ENCODE measurements around the gene ZNF217. TPM values are rescaled to one million over a fixed set of nuclear protein-coding genes. Genes with fewer than 3 reads are reported as not detected.
"Not testable (repeated sequence)": the region's sequence is repeated elsewhere in the genome, so short reads cannot be mapped to it uniquely, and the experiment has no call there.

Gene ZNF217
- total RNA-seq, 2 donors from 2014 or later = 12.6 to 15.8 TPM

DNA sequence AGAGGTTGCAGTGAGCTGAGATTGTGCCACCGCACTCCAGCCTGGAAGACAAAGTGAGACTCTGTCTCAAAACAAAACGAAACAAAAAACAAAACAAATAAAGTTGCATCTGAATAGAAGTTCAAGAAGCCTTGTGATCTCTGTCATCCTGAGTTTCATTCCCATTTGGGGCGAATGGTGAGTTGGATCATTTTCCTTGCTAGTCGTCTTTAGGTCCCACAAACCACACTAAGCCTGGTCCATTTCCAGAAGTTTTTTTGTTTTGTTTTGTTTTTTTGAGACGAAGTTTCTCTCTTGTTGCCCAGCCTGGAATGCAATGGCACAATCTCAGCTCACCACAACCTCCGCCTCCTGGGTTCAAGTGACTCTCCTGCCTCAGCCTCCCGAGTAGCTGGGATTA, 33.8 kb downstream of the ZNF217 start:
- ATAC-seq (no peak), DNase-seq (no peak)
- intact Hi-C loops (cut with DNase I) = no loop called here

DNA sequence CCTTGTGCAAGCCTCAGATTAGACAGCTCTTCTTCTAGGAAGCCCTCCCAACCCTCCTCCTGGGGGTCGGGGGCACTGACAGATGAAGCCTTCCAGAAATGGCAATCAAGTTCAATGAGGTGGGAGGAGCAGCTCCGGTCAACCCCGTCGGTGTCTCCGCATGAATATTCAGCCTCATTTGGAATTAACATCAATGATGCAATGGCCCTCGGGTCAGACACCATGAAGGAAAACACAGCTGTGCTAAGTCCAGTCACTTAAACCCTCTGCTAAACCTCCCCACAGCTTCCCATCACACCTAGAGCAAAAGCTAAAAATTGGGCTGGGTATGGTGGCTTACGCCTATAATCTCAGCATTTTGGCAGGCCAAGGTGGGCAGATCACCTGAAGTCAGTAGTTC, 36.5 kb downstream of the ZNF217 start:
- intact Hi-C loops (cut with DNase I) = no loop called here
- no peak for DNase-seq

DNA sequence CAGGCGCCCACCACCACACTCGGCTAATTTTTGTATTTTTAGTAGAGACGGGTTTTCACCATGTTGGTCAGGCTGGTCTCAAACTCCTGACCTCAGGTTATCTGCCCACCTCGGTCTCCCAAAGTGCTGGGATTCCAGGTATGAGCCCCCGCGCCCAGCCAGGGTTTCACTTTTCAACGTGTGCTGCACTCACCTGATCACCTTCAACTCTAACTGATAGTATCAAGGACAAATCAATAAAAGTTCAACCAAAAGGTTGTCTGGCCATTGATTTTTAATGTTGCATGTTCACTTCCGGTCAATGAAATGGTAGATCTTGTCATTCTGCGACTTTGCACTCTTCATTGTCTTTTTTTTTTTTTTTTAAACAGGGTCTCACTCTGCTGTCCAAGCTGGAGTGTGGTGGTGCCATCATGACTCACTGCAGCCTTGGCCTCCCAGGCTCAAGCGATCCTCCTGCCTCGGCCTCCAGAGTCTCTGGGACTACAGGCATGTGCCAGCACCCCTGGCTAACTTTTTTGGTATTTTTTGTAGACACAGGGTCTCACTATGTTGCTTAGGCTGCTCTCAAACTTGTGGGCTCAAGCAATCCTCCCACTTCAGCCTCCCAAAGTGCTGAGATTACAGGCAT, 37.3 kb downstream of the ZNF217 start:
- DNase-seq (no peak), ATAC-seq (no peak)
- intact Hi-C loops (cut with DNase I) = no loop called here

More for the DNA sequence above, 36.5 kb downstream of the ZNF217 start:
- no peak for ATAC-seq

DNA sequence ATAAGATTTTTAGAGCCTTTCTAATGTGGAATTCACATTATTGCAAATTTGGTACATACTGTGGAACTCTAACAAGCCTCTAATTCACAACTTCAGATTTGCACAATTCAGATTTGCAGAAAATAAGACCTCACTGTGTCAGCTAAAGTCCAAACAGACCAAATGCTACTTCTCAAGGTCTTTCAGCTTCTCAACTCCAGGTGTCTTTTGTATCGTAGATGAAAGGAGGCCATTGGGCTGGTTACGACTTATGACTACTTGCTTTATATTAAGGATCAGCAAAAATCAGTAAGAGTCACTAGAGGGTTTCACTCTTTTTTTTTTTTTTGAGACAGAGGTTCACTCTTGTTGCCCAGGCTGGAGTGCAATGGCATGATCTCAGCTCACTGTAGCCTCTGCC, 37.8 kb downstream of the ZNF217 start:
- ATAC-seq (no peak), DNase-seq (no peak)
- intact Hi-C loops (cut with DNase I) = no loop called here

DNA sequence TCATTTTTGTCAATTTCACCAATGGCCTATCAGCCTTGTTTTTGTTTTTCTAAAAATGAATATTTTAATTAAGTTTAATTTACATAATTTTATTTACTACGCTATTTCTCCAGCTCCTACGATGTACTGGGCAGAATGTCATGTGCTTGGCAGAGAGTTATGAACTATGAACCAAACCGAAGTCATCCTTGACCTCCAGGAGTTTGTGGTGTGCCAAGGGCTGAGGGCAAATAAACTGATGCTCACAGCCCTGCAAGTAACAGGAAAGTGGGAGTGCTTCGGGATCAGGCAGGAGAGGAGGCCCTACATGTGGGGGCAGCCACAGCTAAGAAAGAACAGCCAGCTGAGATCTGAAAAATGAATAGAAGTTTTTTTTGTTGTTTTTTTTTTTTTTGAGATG, 38.6 kb downstream of the ZNF217 start:
- DNase-seq (no peak), ATAC-seq (no peak)
- intact Hi-C loops (cut with DNase I) = no loop called here

DNA sequence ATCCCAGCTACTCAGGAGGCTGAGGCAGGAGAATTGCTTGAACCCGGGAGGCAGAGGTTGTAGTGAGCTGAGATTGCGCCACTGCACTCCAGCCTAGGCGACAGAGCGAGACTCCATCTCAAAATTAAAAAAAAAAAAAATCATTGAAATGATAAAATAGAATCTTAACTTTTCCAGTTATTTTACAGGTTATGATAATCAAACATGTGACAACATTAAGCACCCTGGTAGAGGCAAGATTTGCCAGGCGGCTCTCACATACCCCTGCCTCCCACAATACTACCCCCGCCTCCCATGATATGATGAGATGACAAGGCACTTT, 41.1 kb downstream of the ZNF217 start:
- intact Hi-C loops (cut with DNase I); ATAC-seq; DNase-seq: not testable (repeated sequence)

DNA sequence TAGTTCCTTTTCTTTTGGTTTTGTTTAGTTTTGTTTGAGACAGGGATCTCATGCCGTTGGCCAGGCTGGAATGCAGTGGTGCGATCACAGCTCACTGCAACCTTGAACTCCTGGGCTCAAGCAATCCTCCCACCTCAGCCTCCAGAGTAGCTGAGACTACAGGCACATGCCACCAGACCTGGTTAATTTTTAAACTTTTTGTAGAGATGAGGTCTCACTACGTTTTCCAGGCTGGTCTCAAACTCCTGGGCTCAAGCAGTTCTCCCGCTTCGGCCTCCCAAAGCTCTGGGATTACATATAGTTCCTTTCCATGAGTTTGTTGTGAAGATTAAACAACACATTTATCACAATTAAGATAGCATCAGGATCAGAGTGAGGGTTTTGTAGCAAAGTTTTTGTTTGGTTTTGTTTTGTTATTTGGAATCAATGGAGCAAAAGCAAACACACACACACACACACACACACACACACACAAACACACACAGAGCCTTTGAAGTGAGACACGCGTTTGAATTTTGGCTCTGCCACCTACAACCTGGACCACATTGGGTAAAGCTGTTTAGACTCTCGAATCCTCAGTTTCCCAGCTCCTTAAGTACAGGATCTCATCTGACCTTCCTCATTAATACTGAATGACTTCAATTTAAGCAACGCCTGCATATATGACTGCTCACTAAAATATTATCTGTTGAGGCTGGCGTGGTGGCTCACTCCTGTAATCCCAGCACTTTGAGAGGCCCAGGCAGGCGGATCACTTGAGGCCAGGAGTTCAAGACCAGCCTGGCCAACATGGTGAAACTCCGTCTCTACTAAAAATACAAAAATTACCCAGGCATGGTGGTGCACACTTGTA, 41.7 kb downstream of the ZNF217 start:
- ATAC-seq; DNase-seq; intact Hi-C loops (cut with DNase I): not testable (repeated sequence)

DNA sequence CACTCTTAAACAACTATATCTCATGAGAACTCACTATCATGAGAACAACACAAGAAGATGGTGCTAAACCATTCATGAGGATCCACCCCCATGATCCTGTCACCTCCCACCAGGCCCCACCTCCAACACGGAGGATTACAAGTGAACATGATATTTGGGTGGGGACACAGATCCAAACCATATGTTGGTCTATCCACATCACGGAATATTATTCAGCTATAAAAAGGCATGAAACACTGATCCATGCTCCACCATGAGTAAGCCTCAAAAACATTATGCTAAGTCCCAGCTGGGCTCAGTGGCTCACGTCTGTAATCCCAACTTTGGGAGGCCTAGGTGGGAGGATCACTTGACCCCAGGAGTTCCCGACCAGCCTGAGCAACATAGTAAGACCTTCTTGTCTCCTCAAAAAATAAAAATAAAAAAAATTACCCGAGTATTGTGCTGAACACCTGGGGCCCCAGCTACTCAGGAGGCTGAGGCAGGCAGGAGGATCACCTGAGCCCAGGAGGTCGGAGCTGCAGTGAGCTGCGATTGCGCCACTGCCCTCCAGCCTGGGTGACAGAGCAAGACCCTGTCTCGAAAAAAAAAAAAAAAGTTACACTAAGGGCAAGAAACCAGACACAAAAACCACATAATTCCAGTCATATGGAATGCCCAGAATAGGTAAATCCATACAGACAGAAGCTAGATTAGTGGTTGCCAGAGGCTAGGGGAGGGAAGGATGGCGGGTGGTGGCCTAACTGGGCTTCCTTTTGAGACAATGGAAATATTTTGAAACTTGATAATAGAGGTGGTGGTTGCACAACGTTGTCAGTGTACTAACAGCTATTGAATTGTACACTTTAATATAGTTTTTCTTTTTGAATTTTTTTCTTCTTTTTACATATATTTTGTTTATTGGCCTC, 43.1 kb downstream of the ZNF217 start:
- intact Hi-C loops (cut with DNase I) = no loop called here
- DNase-seq = no peak
- ATAC-seq = no peak

DNA sequence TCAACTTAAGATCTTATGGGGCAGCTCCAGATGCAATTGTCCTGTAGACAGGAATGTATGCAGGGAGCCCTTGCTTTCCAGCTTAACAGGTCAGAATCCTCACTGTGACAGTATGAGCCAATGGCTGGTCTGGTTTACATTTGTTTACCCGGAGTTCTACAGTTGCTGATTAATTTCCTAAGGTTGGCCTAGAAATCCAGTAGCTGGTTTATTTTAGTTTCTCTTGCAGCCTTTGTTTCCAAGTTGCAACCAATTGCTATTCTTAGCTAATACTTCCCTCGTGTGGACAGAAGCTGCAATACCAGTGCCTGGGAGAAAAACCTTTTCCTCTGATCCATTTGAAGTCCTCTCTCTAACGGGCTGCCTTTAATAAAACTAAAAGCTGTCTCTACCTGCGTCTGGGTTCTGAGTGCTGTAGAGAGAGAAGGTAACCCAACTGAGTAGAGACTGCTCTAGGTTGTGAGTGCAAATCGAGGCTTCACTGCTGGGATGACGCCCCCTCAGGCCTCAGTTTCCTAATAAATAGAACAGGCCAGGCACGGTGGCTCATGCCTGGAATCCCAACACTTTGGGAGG, 45.9 kb downstream of the ZNF217 start:
- no peak for DNase-seq
- intact Hi-C loops (cut with DNase I) = loop anchor here in 1 of 2 donors (5.0 to 10.0 kb wide), 4 partner anchors 393 to 1420 kb away; no protein-coding TSS in a partner anchor
- peak; percentile 71 to 75 for ATAC-seq

DNA sequence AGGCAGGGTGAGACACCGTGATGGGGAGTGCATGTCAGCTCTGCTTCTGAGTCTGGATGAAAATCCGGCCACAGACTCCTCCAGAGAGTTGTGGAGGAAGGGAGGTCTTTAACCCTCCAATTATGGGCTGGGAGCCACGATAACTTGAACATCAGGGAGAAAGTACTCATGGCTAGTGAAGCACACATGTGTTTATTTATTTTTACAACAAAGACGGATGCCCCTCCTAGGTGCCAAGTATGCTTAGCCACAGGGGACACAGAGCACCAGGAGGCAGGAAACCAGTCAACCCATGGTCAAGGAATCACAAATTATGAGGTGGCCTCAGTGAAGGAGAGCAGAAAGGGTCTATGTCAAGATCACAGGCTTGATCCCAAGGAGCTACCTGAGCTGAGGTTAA, 54.1 kb downstream of the ZNF217 start:
- intact Hi-C loops (cut with DNase I) = no loop called here
- no peak for ATAC-seq

DNA sequence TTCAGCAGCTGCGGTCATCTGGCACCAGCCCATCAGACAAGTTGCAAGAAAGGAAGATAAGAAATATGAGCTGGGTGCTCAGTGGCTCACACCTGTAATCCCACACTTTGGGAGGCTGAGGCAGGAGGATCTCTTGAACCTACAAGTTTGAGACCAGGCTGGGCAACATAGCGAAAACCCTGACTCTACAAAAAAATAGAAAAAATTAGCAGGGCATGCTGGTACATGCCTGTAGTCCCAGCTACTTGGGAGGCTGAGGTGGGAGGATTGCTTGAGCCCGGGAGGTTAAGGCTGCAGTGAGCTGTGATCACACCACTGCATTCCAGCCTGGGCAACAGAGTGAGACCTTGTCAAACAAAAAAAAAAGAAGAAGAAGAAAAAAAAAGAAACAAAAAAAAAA, 57.3 kb downstream of the ZNF217 start:
- ATAC-seq; intact Hi-C loops (cut with DNase I); DNase-seq: not testable (repeated sequence)

More for the DNA sequence above, 54.1 kb downstream of the ZNF217 start:
- DNase-seq = no peak

DNA sequence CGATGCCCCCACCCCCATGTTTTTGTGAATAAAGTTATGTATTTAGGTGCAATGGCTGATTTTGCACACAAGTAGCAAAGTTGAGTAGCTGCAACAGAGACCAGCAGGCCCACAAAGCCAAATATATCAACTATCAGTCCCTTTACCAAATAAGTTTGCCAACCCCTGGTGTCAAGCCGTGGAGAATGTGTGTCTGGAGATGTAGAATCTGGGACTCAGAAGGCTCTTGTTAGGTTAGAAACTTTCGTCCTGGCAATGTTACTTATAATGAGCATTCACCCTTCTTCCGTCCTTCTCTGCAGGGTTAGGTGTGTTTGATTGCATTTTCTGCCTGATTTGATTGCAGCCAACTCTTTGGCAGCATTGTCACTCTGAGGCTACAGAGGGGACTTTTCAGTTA, 57.8 kb downstream of the ZNF217 start:
- DNase-seq (no peak), ATAC-seq (no peak)
- intact Hi-C loops (cut with DNase I) = no loop called here

DNA sequence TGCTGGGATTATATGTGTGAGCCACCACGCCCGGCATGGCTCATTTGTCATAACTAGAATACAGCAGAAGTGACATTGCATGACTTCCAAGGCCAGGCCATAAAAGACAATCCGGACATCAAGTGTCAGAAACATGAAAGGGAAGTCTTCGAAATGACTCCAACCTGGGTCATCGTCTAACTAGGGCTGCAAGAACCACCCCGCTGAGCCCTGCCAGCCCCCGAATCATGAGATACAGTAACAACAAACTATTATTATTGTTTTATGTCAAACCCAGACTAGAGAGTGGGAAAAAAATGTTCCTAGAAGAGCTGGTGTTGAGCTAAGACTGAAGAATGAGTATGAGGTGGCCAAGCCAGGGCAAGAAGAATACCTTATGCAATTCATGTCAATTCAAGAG, 59.6 kb downstream of the ZNF217 start:
- intact Hi-C loops (cut with DNase I) = no loop called here
- no peak for ATAC-seq
- no peak for DNase-seq

DNA sequence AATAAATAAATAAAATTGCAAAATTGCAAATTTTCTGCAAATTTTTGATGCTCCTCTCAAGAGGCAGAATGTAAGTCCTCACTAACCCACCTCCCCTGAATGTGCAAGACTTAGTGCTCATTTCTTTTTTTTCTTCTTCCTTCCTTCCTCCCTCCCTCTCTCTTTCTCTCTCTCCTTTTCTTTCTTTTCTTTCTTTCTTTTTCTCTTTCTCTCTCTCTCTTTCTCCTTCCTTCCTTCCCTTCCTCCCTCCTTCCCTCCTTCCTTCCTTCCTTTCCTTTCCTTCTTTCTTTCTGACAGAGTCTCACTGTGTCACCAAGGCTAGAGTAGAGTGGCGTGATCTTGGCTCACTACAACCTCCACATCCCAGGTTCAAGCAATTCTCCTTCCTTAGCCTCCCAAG, 60.1 kb downstream of the ZNF217 start:
- ATAC-seq (no peak), DNase-seq (no peak)
- intact Hi-C loops (cut with DNase I) = no loop called here

DNA sequence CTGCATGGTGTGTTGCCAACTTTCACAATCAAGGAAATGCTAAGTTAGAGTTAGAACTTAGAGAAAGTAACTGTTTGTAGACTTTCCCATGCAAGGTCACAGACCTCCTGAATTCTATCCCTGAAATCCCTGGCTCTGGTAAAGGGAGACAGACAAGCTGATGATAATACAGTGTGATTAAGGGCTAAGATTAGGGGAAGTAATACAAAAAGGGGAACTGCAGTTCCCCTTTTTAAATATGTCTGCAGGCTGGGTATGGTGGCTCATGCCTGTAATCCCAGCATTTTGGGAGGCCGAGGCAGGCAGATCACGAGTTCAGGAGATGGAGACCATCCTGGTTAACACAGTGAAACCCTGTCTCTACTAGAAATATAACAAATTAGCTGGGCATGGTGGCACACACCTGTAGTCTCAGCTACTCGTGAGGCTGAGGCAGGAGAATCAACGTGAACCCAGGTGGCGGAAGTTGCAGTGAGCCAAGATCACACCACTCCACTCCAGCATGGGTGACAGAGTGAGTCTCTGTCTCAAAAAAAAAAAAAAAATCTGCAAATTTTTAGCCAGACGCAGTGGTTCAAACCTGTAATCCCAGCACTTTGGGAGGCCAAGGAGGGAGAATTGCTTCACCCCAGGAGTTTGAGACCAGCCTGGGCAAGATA, 60.9 kb downstream of the ZNF217 start:
- ATAC-seq; DNase-seq; intact Hi-C loops (cut with DNase I): not testable (repeated sequence)

DNA sequence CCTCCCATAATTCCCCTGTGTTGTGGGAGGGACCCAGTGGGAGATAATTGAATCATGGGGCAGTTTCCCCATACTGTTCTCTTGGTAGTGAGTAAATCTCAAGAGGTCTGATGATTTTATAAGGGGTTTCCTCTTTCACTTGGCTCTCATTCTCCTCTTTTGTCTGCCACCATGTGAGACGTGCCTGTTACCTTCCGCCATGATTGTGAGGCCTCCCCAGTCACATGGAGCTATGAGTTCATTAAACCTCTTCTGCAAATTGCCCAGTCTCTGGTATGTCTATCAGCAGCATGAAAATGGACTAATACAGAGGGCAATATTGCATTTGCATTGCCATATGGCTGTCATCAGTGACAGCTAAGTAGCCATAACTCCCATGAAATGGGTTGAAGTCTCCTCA, 63.2 kb downstream of the ZNF217 start:
- DNase-seq (no peak), ATAC-seq (no peak)
- intact Hi-C loops (cut with DNase I) = no loop called here

DNA sequence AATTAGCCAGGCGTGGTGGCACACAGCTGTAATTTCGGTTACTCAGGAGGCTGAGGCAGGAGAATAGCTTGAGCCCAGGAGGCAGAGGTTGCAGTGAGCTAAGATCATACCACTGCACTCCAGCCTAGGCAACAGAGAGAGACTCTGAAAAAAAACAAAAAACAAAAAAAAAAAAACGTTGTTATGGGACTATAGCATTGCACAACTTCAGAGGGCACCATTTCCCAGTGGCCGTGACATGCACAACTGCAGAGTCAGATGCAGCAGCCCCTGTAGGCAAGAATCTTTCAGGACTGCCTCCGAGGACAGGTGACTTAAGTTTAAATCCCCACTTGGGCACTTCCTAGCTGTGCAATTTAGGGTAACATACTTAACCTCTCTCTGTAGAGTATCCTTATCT, 64.0 kb downstream of the ZNF217 start:
- intact Hi-C loops (cut with DNase I) = no loop called here
- DNase-seq (no peak), ATAC-seq (no peak)

DNA sequence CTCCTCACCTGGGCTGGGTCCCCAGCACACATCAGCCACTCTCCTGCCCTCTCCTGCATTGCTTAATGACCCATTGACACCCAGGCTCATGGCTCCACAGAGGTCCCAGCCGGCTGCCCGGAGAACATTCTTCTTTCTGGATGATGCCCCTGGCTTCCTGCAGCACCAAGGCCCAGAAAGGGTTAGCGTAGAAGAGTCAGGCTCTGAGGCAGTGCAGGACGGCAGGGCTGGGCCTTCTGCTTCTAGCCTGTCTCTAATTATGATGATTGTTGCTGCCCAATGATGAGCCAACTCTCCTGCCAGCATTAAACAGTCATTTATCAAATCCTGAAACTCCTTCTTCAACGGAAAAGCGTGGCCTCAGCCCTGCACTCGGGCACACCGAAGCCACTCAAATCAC, 66.4 kb downstream of the ZNF217 start:
- DNase-seq (no peak), ATAC-seq (no peak)
- intact Hi-C loops (cut with DNase I) = no loop called here

Data from left cardiac atrium (tissue), 4 donors.